HG02571 (cell line): Measurements from ENCODE around the gene GALNTL6.

ENCODE experiments used
- ATAC-seq: cut with Tn5 transposase; IDR thresholded peaks from one replicate; pipeline ENCODE4 v1.9.1; 2021; ENCODE audit warnings: mild to moderate bottlenecking, moderate library complexity; ENCODE audit not compliant: unreplicated experiment

GALNTL6 gene

GRCh38 chr4:172648471-172648870 lies 835.3 kb downstream of the GALNTL6 start:
- no peak for ATAC-seq

DNA sequence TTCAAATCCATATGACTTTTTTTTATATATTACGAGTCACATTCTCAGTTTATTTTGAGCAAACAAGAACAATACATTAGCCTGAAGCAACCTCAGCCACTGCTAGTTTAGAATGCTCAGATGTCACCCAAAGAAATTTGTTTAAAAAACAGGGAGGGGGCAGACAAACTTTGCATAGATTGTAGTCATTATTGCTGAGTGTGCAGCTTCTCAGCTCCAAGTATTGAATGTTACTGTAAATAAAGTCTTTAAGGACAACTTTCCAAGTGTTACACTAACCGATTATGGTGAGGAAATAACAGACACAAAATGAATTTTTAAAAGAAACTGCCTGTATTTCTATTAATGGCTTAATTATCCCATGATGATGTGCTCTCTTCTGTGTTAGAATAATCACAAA lies 835.9 kb downstream of the GALNTL6 start:
- no peak for ATAC-seq

- no peak for ATAC-seq
Measured at GRCh38 chr4:172650758-172651530, 837.7 kb downstream of the GALNTL6 start.

DNA sequence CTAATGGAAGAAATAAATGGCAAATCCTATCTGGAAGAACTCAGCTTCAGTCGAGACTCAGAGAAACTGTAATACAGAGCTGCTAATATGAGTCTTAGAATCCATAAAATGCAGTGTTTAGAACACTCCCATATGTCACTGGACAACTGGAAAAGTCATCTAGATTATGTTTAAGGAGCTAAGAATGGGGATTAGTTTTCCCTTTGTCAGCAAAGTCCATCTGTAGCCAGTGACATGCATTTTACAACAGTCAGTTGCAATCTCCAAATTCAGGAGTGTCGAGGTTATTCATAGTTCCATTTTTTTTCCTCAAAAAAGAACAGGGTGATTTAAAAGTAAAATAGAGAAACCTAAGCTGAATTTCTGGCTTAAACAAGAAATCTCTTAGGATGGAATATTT lies 838.8 kb downstream of the GALNTL6 start:
- ATAC-seq = no peak

DNA sequence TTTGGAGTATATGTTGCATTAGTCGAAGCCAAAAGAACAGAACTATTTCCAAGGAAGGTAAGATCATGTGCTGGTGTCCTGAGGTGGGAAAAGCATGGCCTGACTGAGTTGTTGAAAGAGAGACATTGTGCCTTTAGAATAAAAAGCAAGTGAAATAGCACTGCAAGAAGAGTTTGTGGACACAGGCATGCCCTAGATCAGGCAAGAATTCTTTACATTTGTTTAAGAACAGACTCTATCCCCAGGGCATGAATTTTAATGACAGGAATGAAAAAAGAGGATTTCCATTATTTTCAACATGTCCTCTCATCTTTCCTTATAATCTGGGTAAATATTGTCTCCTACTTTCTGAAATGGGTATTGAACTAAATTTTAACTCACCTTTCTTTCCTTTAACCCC lies 839.2 kb downstream of the GALNTL6 start:
- ATAC-seq = no peak

DNA sequence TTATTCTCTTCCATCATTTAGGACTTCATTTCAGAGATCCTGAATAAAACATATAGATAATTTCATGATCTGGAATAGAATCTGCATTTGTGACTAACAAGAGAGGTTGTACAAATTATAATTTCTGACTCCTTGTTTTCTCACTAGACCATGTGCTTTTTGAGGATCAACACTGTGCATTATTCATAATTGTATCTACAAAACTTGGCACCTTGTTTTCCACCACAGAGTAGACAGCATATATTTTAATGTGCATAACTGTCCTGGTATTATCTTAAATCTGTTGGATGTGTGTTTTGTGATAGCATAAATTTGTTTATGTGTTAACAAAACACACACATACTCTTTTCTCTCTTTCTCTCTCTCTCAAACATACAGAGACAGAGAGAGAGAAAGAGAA lies 840.5 kb downstream of the GALNTL6 start:
- ATAC-seq = no peak

DNA sequence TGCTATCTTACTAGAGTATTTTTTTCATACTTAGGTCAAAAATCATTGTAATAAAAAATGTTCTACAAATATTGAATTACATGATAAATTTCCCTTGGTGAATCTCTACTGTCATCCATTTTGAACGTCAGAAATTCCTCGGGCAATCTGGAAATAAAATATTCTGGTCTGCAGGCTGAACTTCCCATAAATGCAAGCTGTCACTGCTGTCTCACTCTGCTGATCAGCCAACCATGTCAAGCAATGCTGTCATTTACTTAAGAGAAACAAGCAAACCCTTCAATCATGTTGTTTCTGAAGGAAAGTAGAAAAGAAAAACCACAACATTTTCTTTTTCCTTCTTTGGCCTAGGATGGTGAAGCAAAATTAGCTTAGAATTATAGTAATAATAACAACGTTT lies 841.3 kb downstream of the GALNTL6 start:
- no peak for ATAC-seq

GRCh38 chr4:172656055-172656454 lies 842.9 kb downstream of the GALNTL6 start:
- no peak for ATAC-seq

GRCh38 chr4:172657081-172657480 lies 843.9 kb downstream of the GALNTL6 start:
- ATAC-seq = no peak

GRCh38 chr4:172660251-172660650 lies 847.0 kb downstream of the GALNTL6 start:
- no peak for ATAC-seq

GRCh38 chr4:172662113-172662512 lies 848.9 kb downstream of the GALNTL6 start:
- no peak for ATAC-seq

DNA sequence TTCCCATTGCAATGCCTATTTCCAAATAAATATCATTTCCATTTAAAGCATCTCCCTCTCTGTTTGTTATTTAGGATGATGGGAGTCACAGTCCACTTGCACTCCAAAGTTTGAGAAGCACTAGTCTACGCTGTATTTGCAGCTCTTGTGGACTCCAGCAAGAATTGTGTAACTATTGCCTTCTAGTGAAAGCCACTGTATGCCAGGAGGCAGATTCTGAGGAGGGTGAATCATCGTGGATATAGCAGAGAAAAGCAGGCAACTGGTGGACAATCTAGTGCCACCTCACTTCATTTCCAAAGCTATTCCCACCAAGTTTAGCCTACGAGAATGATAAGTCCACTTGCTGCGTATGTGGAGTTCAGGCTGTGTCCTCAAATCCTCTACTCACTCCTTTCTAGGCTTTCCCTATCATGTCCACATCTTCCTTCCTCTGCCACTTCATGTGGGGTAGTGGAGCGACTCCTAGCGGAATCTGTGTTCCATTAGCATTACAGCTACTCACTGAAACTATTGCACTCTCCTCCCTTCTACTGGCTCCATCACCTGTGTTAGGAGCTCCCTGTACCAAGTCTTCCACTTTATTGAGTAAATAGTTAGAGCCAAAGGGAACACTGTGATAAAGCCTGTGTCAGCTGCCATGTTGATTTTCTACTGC lies 853.6 kb downstream of the GALNTL6 start:
- ATAC-seq = no peak

DNA sequence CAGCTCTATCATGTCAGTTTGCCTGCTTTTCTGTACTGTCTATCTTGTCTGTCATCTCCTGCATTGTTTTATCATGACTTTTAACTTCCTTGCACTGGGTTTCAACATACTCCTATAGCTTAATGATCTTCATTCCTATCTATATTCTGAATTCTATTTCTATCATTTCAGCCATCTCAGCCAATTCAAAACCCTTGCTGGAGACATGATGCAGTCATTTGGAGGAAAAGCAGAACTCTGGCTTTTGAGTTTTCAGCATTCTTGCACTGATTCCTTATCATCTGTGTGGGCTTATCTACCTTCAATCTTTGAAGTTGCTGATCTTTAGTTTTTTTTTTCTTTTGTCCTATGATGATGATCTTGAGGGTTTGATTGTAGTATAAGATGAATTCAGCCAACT lies 861.6 kb downstream of the GALNTL6 start:
- ATAC-seq = no peak

DNA sequence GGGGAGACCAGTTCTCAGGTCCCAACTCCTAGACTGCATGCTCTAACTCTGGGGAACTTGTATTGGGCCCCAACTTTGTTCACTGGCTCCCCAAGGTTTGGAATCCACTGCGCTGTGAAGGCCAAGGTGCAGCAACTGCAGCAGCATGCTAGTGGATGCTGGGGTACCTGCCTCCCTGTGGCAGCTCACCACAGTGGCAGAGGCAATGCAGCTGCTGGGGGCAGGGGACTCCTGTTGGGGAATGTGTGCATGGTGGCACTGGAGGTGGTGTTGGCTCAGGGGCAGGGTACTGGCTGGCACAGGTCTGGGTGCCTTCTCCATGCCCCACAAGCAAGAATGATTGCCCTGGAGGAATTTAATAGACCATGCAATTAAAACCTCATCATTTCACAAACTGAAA lies 862.0 kb downstream of the GALNTL6 start:
- ATAC-seq = no peak

DNA sequence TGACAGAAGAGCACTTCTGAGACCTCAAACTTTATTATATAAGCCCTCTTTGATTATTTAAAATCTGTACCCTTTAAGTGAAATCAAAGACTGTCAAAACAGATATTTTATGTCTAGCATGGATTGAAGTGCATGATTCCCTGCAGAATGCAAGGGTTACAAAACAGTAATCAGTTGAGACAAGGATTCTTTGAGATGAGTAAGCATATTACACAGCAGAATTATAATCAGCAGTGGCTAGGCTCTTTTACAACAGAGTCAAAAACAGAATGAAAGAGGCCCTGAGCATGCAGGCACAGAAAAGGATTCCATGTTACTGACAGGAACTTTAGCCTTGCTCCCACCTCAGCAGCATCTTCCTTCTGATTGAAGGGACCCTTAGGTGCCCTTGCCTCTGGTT lies 867.5 kb downstream of the GALNTL6 start:
- no peak for ATAC-seq

- ATAC-seq = no peak
Measured at GRCh38 chr4:172683021-172683420, 869.8 kb downstream of the GALNTL6 start.

DNA sequence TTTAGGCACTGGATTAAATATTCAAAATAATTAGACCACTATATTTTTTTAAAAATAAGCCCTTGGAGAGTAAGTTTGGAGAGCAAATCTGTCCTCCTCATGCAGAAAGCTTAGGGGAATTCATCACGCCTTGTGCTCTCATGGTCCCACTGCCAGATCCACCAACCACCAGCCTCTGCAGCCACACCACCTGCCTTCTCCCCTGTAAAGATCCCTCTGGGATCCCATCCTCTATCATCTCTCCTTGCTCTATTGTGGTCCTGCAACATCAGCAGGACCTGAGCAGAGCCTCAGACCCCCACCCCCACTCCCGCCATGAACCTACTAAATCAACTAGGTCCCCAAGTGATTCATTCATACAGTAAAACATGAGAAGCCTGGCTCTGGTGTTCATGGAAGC lies 872.8 kb downstream of the GALNTL6 start:
- no peak for ATAC-seq

GRCh38 chr4:172688534-172688933 lies 875.3 kb downstream of the GALNTL6 start:
- no peak for ATAC-seq

- ATAC-seq = no peak
Measured at GRCh38 chr4:172691552-172691951, 878.3 kb downstream of the GALNTL6 start.

- ATAC-seq = no peak
Measured at GRCh38 chr4:172692701-172693100, 879.5 kb downstream of the GALNTL6 start.

DNA sequence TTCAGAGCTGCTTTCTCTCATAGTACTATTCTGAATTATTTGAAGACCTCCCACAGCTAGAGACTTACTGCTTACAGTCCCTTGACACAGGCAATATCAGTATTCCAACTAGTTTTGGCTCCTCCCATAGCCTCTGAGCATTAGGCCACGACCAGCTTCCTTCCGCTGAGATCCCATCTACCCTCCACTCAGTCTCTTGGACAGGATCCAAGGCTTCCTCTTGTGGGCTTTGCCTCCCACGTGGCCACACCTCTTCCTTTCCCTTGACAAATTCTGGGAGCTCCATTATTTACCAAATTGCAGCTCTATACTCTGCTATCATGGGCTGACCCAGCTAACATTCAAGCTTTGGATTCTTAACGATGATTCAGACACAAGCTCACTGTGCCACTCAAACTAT lies 885.1 kb downstream of the GALNTL6 start:
- no peak for ATAC-seq

DNA sequence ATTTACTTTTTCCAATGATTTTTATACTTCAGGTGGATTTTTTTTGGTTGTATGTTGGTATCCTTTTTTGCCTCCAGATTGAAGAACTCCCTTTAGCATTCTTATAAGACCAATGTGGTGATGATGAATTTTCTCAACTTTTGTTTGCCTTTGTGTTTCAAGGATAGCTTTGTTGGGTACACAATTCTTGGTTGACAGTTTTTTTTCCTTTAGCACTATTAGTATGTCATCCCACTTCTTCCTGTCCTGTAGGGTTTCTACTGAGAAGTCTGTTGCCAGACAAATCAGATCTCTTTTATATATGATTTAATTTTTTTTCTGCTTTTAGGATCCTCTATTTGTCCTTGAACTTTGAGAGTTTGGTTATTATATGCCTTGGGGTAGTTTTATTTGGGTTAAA lies 892.4 kb downstream of the GALNTL6 start:
- no peak for ATAC-seq

GRCh38 chr4:172706000-172706399 lies 892.8 kb downstream of the GALNTL6 start:
- no peak for ATAC-seq
